HepG2 (cell line): Measurements from ENCODE around the gene GRK6. TPM values are rescaled to one million over a fixed set of nuclear protein-coding genes. Genes with fewer than 3 reads are reported as not detected.
A peak's percentile ranks its signal among the peaks of the same experiment; 100 is the strongest.

Experiments used
- ATAD3A ChIP-seq: sonication (generic); formaldehyde crosslinking; IDR thresholded peaks from 2 replicates; pipeline ENCODE4 v1.4.0; 2020; ENCODE audit warnings: missing genetic modification reagents
- E2F5 ChIP-seq: sonication (generic); formaldehyde crosslinking; conservative IDR thresholded peaks from 2 replicates; pipeline ENCODE4 v1.4.0; 2020; ENCODE audit warnings: missing genetic modification reagents
- GABPA ChIP-seq, 2 experiments: IDR thresholded peaks; 2 replicates each; pipeline ENCODE4 v1.6.1; 2011 to 2016; ENCODE audit warnings: low read depth in 2 of 2, low read length in 1 of 2, missing biosample characterization in 1 of 2, missing genetic modification characterization in 1 of 2
- HNRNPH1 ChIP-seq: fragments of 200-400 bp; formaldehyde crosslinking; optimal IDR thresholded peaks from 2 replicates; pipeline ENCODE3; 2017; ENCODE audit warnings: mild to moderate bottlenecking, low read depth, low read length
- KDM3A ChIP-seq: IDR thresholded peaks from 2 replicates; pipeline ENCODE4 v1.6.1; 2018; ENCODE audit warnings: low read depth, missing compliant biosample characterization
- MED1 ChIP-seq: sonication (generic); formaldehyde crosslinking; IDR thresholded peaks from 2 replicates; pipeline ENCODE4 v1.4.0; 2020; ENCODE audit warnings: missing genetic modification reagents
- RELA ChIP-seq: sonication (generic); formaldehyde crosslinking; IDR thresholded peaks from 2 replicates; pipeline ENCODE4 v1.4.0; 2020; ENCODE audit warnings: missing genetic modification reagents
- REPIN1 ChIP-seq: sonication (generic); formaldehyde crosslinking; IDR thresholded peaks from 2 replicates; pipeline ENCODE4 v1.8.0; 2022; ENCODE audit warnings: missing genetic modification reagents, low read depth, mild to moderate bottlenecking, borderline replicate concordance
- SIN3B ChIP-seq: fragments of 150-350 bp; IDR thresholded peaks from 2 replicates; pipeline ENCODE4 v1.6.1; 2014; ENCODE audit warnings: low read length
- SNAPC2 ChIP-seq: sonication (generic); formaldehyde crosslinking; IDR thresholded peaks from 2 replicates; pipeline ENCODE4 v1.8.1; 2022; ENCODE audit warnings: mild to moderate bottlenecking, missing genetic modification reagents
- TCF7 ChIP-seq: sonication (generic); IDR thresholded peaks from 2 replicates; pipeline ENCODE4 v1.6.1; 2016; ENCODE audit warnings: antibody characterized with exemption, low read depth
- TEF ChIP-seq: sonication (generic); formaldehyde crosslinking; IDR thresholded peaks from 2 replicates; pipeline ENCODE4 v1.5.0; 2020; ENCODE audit warnings: missing genetic modification reagents
- TGIF2 ChIP-seq: IDR thresholded peaks from 2 replicates; pipeline ENCODE4 v1.6.1; 2016; ENCODE audit warnings: control low read depth, missing compliant biosample characterization
- TP53 ChIP-seq: sonication (generic); formaldehyde crosslinking; conservative IDR thresholded peaks from 2 replicates; pipeline ENCODE4 v1.4.0; 2020; ENCODE audit warnings: missing genetic modification reagents
- U2AF2 ChIP-seq: fragments of 200-400 bp; formaldehyde crosslinking; IDR thresholded peaks from 2 replicates; pipeline ENCODE4 v1.6.1; 2017; ENCODE audit warnings: low read depth, mild to moderate bottlenecking, low read length
- ZBTB42 ChIP-seq: sonication (generic); formaldehyde crosslinking; IDR thresholded peaks from 2 replicates; pipeline ENCODE4 v1.5.0; 2020; ENCODE audit warnings: mild to moderate bottlenecking, missing genetic modification reagents
- ZBTB7A ChIP-seq: sonication (generic); formaldehyde crosslinking; IDR thresholded peaks from 2 replicates; pipeline ENCODE4 v1.8.0; 2022; ENCODE audit warnings: mild to moderate bottlenecking, missing genetic modification reagents
- ZFP90 ChIP-seq: sonication (generic); formaldehyde crosslinking; IDR thresholded peaks from 2 replicates; pipeline ENCODE4 v1.8.0; 2022; ENCODE audit warnings: missing genetic modification reagents, mild to moderate bottlenecking, inconsistent platforms, borderline replicate concordance
- ZNF546 ChIP-seq: sonication (generic); formaldehyde crosslinking; conservative IDR thresholded peaks from 2 replicates; pipeline ENCODE4 v1.8.1; 2023; ENCODE audit warnings: mild to moderate bottlenecking, missing genetic modification reagents
- ZNF557 ChIP-seq: sonication (generic); formaldehyde crosslinking; IDR thresholded peaks from 2 replicates; pipeline ENCODE4 v1.4.0; 2020; ENCODE audit warnings: missing genetic modification reagents
- ZNF652 ChIP-seq: IDR thresholded peaks from 2 replicates; pipeline ENCODE4 v1.6.1; 2016; ENCODE audit warnings: low read depth, borderline replicate concordance
- ZNF724P ChIP-seq: sonication (generic); formaldehyde crosslinking; IDR thresholded peaks from 2 replicates; pipeline ENCODE4 v1.8.0; 2022; ENCODE audit warnings: missing genetic modification reagents, borderline replicate concordance
- ZNF839 ChIP-seq: sonication (generic); formaldehyde crosslinking; IDR thresholded peaks from 2 replicates; pipeline ENCODE4 v1.4.0; 2020; ENCODE audit warnings: missing genetic modification reagents, mild to moderate bottlenecking, borderline replicate concordance
- polyA plus RNA-seq, 8 experiments: library from polyadenylated mRNA; depleted of rRNA in 3 of 8; stranded (reverse) in 7 of 8; unstranded in 1 of 8; fragments of >200 nt; fragmentation: Illumina TruSeq in 4 of 8; extraction: Trizol in 4 of 8; gene quantifications; 2 replicates each; pipeline versions ENCODE4 v1.2.1 to v1.2.3, GENCODE V29; 2011 to 2016; ENCODE audit warnings: low read depth in 4 of 8, missing spikeins in 1 of 8, mixed read lengths in 1 of 8; ENCODE audit not compliant: insufficient read depth in 1 of 8
- total RNA-seq, 5 experiments: library from RNA; depleted of rRNA; stranded (reverse); fragments of >200 nt; fragmentation: Illumina TruSeq; extraction: Trizol; gene quantifications; 2 replicates each; pipeline ENCODE4 v1.2.3, GENCODE V29; 2016; ENCODE audit warnings: low read depth in 1 of 5
- TF ChIP-seq, protein P1 (sequence below): sonication (generic); formaldehyde crosslinking; IDR thresholded peaks from 2 replicates; pipeline ENCODE4 v1.4.0; 2020; ENCODE audit warnings: missing genetic modification reagents, borderline replicate concordance
- TF ChIP-seq, protein P2 (sequence below): sonication (generic); formaldehyde crosslinking; IDR thresholded peaks from 2 replicates; pipeline ENCODE4 v1.8.1; 2023; ENCODE audit warnings: missing genetic modification reagents, inconsistent platforms, borderline replicate concordance

Gene GRK6
- total and polyA plus RNA-seq, 2 of the 13 experiments (the other 11 are each of a cell fraction or from before 2014, with no cell fraction given): 13.2 to 19.9 TPM

GRCh38 chr5:177378884-177379883 lies 47.3 kb upstream of the GRK6 start (continued):
- TF ChIP-seq TP53 (no peak), RELA (CRISPR knock-in tag) (no peak), ZNF546 (CRISPR knock-in tag) (no peak), TGIF2 (CRISPR knock-in tag) (peak; percentile 30; the same call in 1 of the 2 replicates), ZNF652 (no peak; the same call in none of the 2 replicates), TEF (no peak), ZNF839 (CRISPR knock-in tag) (no peak), E2F5 (CRISPR knock-in tag) (no peak), ZNF557 (CRISPR knock-in tag) (0 out of 2 replicates have a peak, but pooled peaks have one; percentile 46), SNAPC2 (CRISPR knock-in tag) (no peak), HNRNPH1 (no peak), ATAD3A (CRISPR knock-in tag) (no peak), TCF7 (0 out of 2 replicates have a peak, but pooled peaks have one; percentile 17), ZBTB7A (CRISPR knock-in tag) (no peak), REPIN1 (peak; percentile 55; the same call in 1 of the 2 replicates), ZBTB42 (CRISPR knock-in tag) (no peak), U2AF2 (no peak), MED1 (CRISPR knock-in tag) (peak; percentile 83), GABPA (IDR thresholded peaks at IDR 0.05; ENCODE audit: low read depth, low read length) (no peak), GABPA (CRISPR knock-in tag; IDR thresholded peaks at IDR 0.05; ENCODE audit: low read depth) (peak; percentile 58), SIN3B (no peak), ZNF724P (CRISPR knock-in tag) (peak; percentile 51; the same call in 1 of the 2 replicates), ZFP90 (peak; percentile 63; the same call in 1 of the 2 replicates), KDM3A (CRISPR knock-in tag) (peak; percentile 57; the same call in 1 of the 2 replicates)
- TF ChIP-seq, protein P1, sequence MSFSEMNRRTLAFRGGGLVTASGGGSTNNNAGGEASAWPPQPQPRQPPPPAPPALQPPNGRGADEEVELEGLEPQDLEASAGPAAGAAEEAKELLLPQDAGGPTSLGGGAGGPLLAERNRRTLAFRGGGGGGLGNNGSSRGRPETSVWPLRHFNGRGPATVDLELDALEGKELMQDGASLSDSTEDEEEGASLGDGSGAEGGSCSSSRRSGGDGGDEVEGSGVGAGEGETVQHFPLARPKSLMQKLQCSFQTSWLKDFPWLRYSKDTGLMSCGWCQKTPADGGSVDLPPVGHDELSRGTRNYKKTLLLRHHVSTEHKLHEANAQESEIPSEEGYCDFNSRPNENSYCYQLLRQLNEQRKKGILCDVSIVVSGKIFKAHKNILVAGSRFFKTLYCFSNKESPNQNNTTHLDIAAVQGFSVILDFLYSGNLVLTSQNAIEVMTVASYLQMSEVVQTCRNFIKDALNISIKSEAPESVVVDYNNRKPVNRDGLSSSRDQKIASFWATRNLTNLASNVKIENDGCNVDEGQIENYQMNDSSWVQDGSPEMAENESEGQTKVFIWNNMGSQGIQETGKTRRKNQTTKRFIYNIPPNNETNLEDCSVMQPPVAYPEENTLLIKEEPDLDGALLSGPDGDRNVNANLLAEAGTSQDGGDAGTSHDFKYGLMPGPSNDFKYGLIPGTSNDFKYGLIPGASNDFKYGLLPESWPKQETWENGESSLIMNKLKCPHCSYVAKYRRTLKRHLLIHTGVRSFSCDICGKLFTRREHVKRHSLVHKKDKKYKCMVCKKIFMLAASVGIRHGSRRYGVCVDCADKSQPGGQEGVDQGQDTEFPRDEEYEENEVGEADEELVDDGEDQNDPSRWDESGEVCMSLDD: no peak
- TF ChIP-seq, protein P2, sequence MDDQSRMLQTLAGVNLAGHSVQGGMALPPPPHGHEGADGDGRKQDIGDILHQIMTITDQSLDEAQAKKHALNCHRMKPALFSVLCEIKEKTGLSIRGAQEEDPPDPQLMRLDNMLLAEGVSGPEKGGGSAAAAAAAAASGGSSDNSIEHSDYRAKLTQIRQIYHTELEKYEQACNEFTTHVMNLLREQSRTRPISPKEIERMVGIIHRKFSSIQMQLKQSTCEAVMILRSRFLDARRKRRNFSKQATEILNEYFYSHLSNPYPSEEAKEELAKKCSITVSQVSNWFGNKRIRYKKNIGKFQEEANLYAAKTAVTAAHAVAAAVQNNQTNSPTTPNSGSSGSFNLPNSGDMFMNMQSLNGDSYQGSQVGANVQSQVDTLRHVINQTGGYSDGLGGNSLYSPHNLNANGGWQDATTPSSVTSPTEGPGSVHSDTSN (CRISPR knock-in tag): peak; percentile 79; the same call in 1 of the 2 replicates
